HG02623 (cell line): Measurements from ENCODE around the gene PTH2.
"Not testable (repeated sequence)": the region's sequence is repeated elsewhere in the genome, so short reads cannot be mapped to it uniquely, and the experiment has no call there.

ENCODE experiments used
- ATAC-seq: cut with Tn5 transposase; IDR thresholded peaks from one replicate; pipeline ENCODE4 v1.9.1; 2021; ENCODE audit warnings: moderate library complexity; ENCODE audit not compliant: unreplicated experiment

Gene PTH2

GRCh38 chr19:49423071-49423984 lies at the start of gene PTH2:
PTH2 (minus strand) TSS chr19:49423441; CDS start chr19:49423339, 102 bp downstream.
- no peak for ATAC-seq

- ATAC-seq: no peak
These were observed 49.7 kb upstream of the PTH2 start for GRCh38 chr19:49472936-49473335.

- ATAC-seq: no peak
These were observed 47.4 kb upstream of the PTH2 start for GRCh38 chr19:49470615-49470978.

- peak; percentile 38 for ATAC-seq
These were observed 46.8 kb upstream of the PTH2 start for GRCh38 chr19:49469828-49470614.

- ATAC-seq: peak; percentile 61
These were observed 45.7 kb upstream of the PTH2 start for GRCh38 chr19:49468746-49469447.

- ATAC-seq: no peak
These were observed 45.0 kb upstream of the PTH2 start for GRCh38 chr19:49468199-49468598.

- ATAC-seq: no peak
These were observed 42.1 kb upstream of the PTH2 start for GRCh38 chr19:49465371-49465770.

GRCh38 chr19:49463960-49464740 lies 40.9 kb upstream of the PTH2 start:
- no peak for ATAC-seq

- no peak for ATAC-seq
These were observed 39.3 kb upstream of the PTH2 start for GRCh38 chr19:49462492-49462891.

- no peak for ATAC-seq
These were observed 38.4 kb upstream of the PTH2 start for GRCh38 chr19:49461656-49462055.

- ATAC-seq: not testable (repeated sequence)
These were observed 37.9 kb upstream of the PTH2 start for GRCh38 chr19:49461130-49461529.

- ATAC-seq: no peak
These were observed 36.1 kb upstream of the PTH2 start for GRCh38 chr19:49459388-49459787.

GRCh38 chr19:49458567-49458903 lies 35.3 kb upstream of the PTH2 start:
- no peak for ATAC-seq

- ATAC-seq: no peak
These were observed 33.1 kb upstream of the PTH2 start for GRCh38 chr19:49456326-49456725.

- ATAC-seq: no peak
These were observed 32.5 kb upstream of the PTH2 start for GRCh38 chr19:49455773-49456172.

- ATAC-seq: no peak
These were observed 30.6 kb upstream of the PTH2 start for GRCh38 chr19:49453757-49454240.

- ATAC-seq: peak; percentile 83
These were observed 29.9 kb upstream of the PTH2 start, which contains the start of gene ALDH16A1 for GRCh38 chr19:49453013-49453756. ALDH16A1 (plus strand) TSS chr19:49453225; CDS start chr19:49453332, 107 bp downstream.

- ATAC-seq: peak; percentile 39
These were observed 28.4 kb upstream of the PTH2 start, which contains the start of gene PIH1D1 for GRCh38 chr19:49451430-49452181. PIH1D1 (minus strand) TSS chr19:49451814; CDS start chr19:49451574, 240 bp downstream.

- ATAC-seq: no peak
These were observed 27.2 kb upstream of the PTH2 start for GRCh38 chr19:49450405-49450804.
